Lung (tissue), 12 donors: Measurements from ENCODE around the gene CTXND2. TPM values are rescaled to one million over a fixed set of nuclear protein-coding genes. Genes with fewer than 3 reads are reported as not detected.
"Not testable (repeated sequence)": the region's sequence is repeated elsewhere in the genome, so short reads cannot be mapped to it uniquely, and the experiment has no call there.

Experiments used
- ATAC-seq: fragments of 200-7000 bp; cut with Tn5 transposase; one replicate; pipeline ENCODE4 v1.9.1; 2020; ENCODE audit warnings: moderate number of reproducible peaks; ENCODE audit not compliant: insufficient read depth, low FRiP score
- DNase-seq, 3 donors: peaks; one replicate each; pipeline ENCODE4 v3.0.0-alpha.2; 2013 to 2017
- H3K27ac ChIP-seq, 2 donors: one replicate each; pipeline ENCODE4 v1.5.1; 2013; ENCODE audit warnings: mild to moderate bottlenecking in 2 of 2, moderate library complexity in 2 of 2, control low read depth in 1 of 2, inconsistent platforms in 1 of 2, low read depth in 1 of 2, low read length in 1 of 2
- H3K27me3 ChIP-seq, 3 donors: one replicate each; pipeline ENCODE4 v1.5.1; 2013; ENCODE audit warnings: low read length in 2 of 3; ENCODE audit not compliant: control insufficient read depth in 3 of 3, insufficient read depth in 3 of 3
- H3K36me3 ChIP-seq, 4 donors: one replicate each; pipeline ENCODE4 v1.5.1; 2013; ENCODE audit warnings: low read length in 4 of 4, mild to moderate bottlenecking in 1 of 4, moderate library complexity in 1 of 4; ENCODE audit not compliant: control insufficient read depth in 4 of 4, insufficient read depth in 4 of 4
- H3K4me1 ChIP-seq, 5 donors: one replicate each; pipeline ENCODE4 v1.5.1; 2013; ENCODE audit warnings: low read length in 5 of 5, mild to moderate bottlenecking in 2 of 5, moderate library complexity in 1 of 5; ENCODE audit not compliant: control insufficient read depth in 5 of 5, insufficient read depth in 5 of 5
- H3K4me3 ChIP-seq: one replicate; pipeline ENCODE4 v1.5.1; 2013; ENCODE audit warnings: mild to moderate bottlenecking, control low read depth, moderate library complexity
- H3K9ac ChIP-seq, 2 donors: one replicate each; pipeline ENCODE4 v1.5.1; 2013; ENCODE audit warnings: low read length in 2 of 2, control low read depth in 1 of 2; ENCODE audit not compliant: insufficient read depth in 1 of 2
- H3K9me3 ChIP-seq, 4 donors: one replicate each; pipeline ENCODE4 v1.5.1; 2013; ENCODE audit warnings: low read length in 3 of 4, mild to moderate bottlenecking in 1 of 4, moderate library complexity in 1 of 4; ENCODE audit not compliant: control insufficient read depth in 4 of 4, insufficient read depth in 3 of 4
- CTCF ChIP-seq: IDR thresholded peaks from 2 replicates; pipeline ENCODE4 v1.5.1; 2012; ENCODE audit warnings: mild to moderate bottlenecking; ENCODE audit errors: control extremely low read depth, extremely low read depth
- WGBS, 2 donors: extraction: QIAGEN DNeasy Blood & Tissue Kit; methylation state at CpG; one replicate each; pipeline ENCODE4 v1.1.7; 2013; 5-methylcytosine and 5-hydroxymethylcytosine counted together
- polyA plus RNA-seq, 2 donors: library from polyadenylated mRNA; stranded (reverse); fragments of 200-250 nt; gene quantifications; one replicate each; pipeline ENCODE4 v1.2.1, GENCODE V29; 2013
- total RNA-seq, 2 donors: library from RNA; depleted of rRNA in 1 of 2; stranded (reverse); fragments of >200 nt in 1 of 2; gene quantifications; one replicate each; pipeline ENCODE4 v1.2.1, GENCODE V29; 2014 to 2021
- donor health status: control.
- donor health status: control.
- donor health status: Bipolar disorder and iron deficiency.
- donor health status: healthy.
- donor health status: DM: yes; HTN: yes; CAD: no.

CTXND2 gene
- total and polyA plus RNA-seq, 4 donors = 0.02 TPM; not detected in 3

GRCh38 chr1:150927624-150928023, 40.7 kb downstream of the CTXND2 start:
- no peak overlapping the region for H3K4me3 ChIP-seq
- no peak for TF ChIP-seq CTCF

GRCh38 chr1:150928286-150928685, 41.4 kb downstream of the CTXND2 start:
- Histone ChIP-seq H3K27ac (no peak overlapping the region), H3K4me1 (peaks cover 0 to 9% (median 0%) of the 10 kb centered on the region in 5 donors), H3K9ac (no peak overlapping the region), H3K4me3 (no peak overlapping the region), H3K36me3 (peaks cover 14 to 44% (median 26%) of the 10 kb centered on the region in 4 donors), H3K9me3 (peaks cover 0 to 4% (median 1%) of the 10 kb centered on the region in 4 donors), H3K27me3 (no peaks in the 10 kb centered on the region)
- no peak for ATAC-seq
- DNase-seq = no peak
- no peak for TF ChIP-seq CTCF
- WGBS, 2 donors = 78 to 93% methylated on average over 3 of the region's 3 CpGs

More at GRCh38 chr1:150927624-150928023, 40.7 kb downstream of the CTXND2 start:
- peaks cover 0 to 9% (median 0%) of the 10 kb centered on the region in 5 donors for H3K4me1 ChIP-seq
- peaks cover 14 to 40% (median 25%) of the 10 kb centered on the region in 4 donors for H3K36me3 ChIP-seq
- peak overlapping the region in 1 of 2 donors; percentile 11 for H3K27ac ChIP-seq
- H3K9me3 ChIP-seq = peaks cover 0 to 4% (median 1%) of the 10 kb centered on the region in 4 donors
- H3K27me3 ChIP-seq = no peaks in the 10 kb centered on the region
- H3K9ac ChIP-seq = no peak overlapping the region
- no peak for ATAC-seq
- DNase-seq = no peak
- WGBS, 2 donors = 54 to 78% methylated on average over 4 of the region's 4 CpGs

- peaks cover 16 to 45% (median 27%) of the 10 kb centered on the region in 4 donors for H3K36me3 ChIP-seq
- WGBS, 2 donors = 93 to 95% methylated on average over 5 to 6 of the region's 6 CpGs
- not testable (repeated sequence) for H3K4me1 ChIP-seq, H3K27me3 ChIP-seq, H3K9me3 ChIP-seq, H3K27ac ChIP-seq, DNase-seq, H3K4me3 ChIP-seq, H3K9ac ChIP-seq, ATAC-seq
Observed at GRCh38 chr1:150928775-150929174, 41.8 kb downstream of the CTXND2 start.

- no peaks in the 10 kb centered on the region for H3K27me3 ChIP-seq
- DNase-seq (peak in 2 of 3 donors; percentile 44 to 56), ATAC-seq (no peak)
- H3K4me3 ChIP-seq = no peak overlapping the region
- H3K9ac ChIP-seq = no peak overlapping the region
- H3K9me3 ChIP-seq = peaks cover 0 to 4% (median 1%) of the 10 kb centered on the region in 4 donors
- no peak for TF ChIP-seq CTCF
- peaks cover 0 to 6% (median 0%) of the 10 kb centered on the region in 5 donors for H3K4me1 ChIP-seq
- no peak overlapping the region for H3K27ac ChIP-seq
- 91 to 100% methylated on average over 1 of the region's 1 CpG for WGBS, 2 donors
- peaks cover 18 to 53% (median 33%) of the 10 kb centered on the region in 4 donors for H3K36me3 ChIP-seq
Observed at GRCh38 chr1:150931773-150932172, 44.8 kb downstream of the CTXND2 start.
